Lower lobe of right lung (tissue), 2 donors: ENCODE results near the gene TTLL11. TPM values are rescaled to one million over a fixed set of nuclear protein-coding genes. Genes with fewer than 3 reads are reported as not detected.

ENCODE experiments used
- ATAC-seq, 2 donors: fragments of 200-7000 bp; cut with Tn5 transposase; one replicate each; pipeline ENCODE4 v1.9.1; 2020 to 2022; ENCODE audit warnings: mild to moderate bottlenecking in 2 of 2, moderate library complexity in 2 of 2
- DNase-seq: peaks from one replicate; pipeline ENCODE4 v3.0.0-alpha.2; 2020
- H3K27ac ChIP-seq: fragments of 200-600 bp; one replicate; pipeline ENCODE4 v1.8.0; 2022
- H3K27me3 ChIP-seq: fragments of 200-600 bp; one replicate; pipeline ENCODE4 v1.8.0; 2022; ENCODE audit warnings: low read depth
- H3K36me3 ChIP-seq: fragments of 200-600 bp; one replicate; pipeline ENCODE4 v1.8.0; 2022; ENCODE audit warnings: mild to moderate bottlenecking
- H3K4me1 ChIP-seq: fragments of 200-600 bp; one replicate; pipeline ENCODE4 v1.8.0; 2022
- H3K4me3 ChIP-seq: fragments of 200-600 bp; one replicate; pipeline ENCODE4 v1.8.0; 2022; ENCODE audit warnings: mild to moderate bottlenecking
- H3K9me3 ChIP-seq: fragments of 200-600 bp; one replicate; pipeline ENCODE4 v1.8.0; 2022
- CTCF ChIP-seq: fragments of 200-600 bp; IDR thresholded peaks from one replicate; pipeline ENCODE4 v1.8.0; 2022; ENCODE audit warnings: antibody characterized with exemption, mild to moderate bottlenecking
- intact Hi-C: fragments of 100-400 bp; cut with DNase I; formaldehyde crosslinking; loops from one replicate; pipeline ENCODE4 v1.11.0; 2022
- total RNA-seq: library from RNA; stranded (reverse); fragmentation: NEBNext Ultra II Directional; extraction: Animal tissue kit (Norgen Biotek cat#: 25700); gene quantifications from one replicate; pipeline ENCODE4 v1.2.1, GENCODE V29; 2021
- donor health status: DM: no; HTN: yes; CAD: no; lungs with severe emphysema.

The TTLL11 gene
- total RNA-seq, 1 donor from 2014 or later: 11.7 TPM

GRCh38 chr9:121878271-121878822 lies 214.8 kb downstream of the TTLL11 start:
- ATAC-seq (no peak), DNase-seq (no peak)
- H3K27me3 ChIP-seq: no peaks in the 10 kb centered on the region
- H3K4me1 ChIP-seq: no peaks in the 10 kb centered on the region
- intact Hi-C loops: no loop called here
- no peaks in the 10 kb centered on the region for H3K36me3 ChIP-seq
- no peak overlapping the region for H3K4me3 ChIP-seq
- TF ChIP-seq CTCF: no peak
- no peaks in the 10 kb centered on the region for H3K9me3 ChIP-seq
- H3K27ac ChIP-seq: no peak overlapping the region

- H3K27ac ChIP-seq: no peak overlapping the region
- no peaks in the 10 kb centered on the region for H3K4me1 ChIP-seq
- no peaks in the 10 kb centered on the region for H3K27me3 ChIP-seq
- H3K4me3 ChIP-seq: no peak overlapping the region
- no peak for TF ChIP-seq CTCF
- no peaks in the 10 kb centered on the region for H3K36me3 ChIP-seq
- no peaks in the 10 kb centered on the region for H3K9me3 ChIP-seq
- ATAC-seq (no peak), DNase-seq (no peak)
- intact Hi-C loops: no loop called here
Measured at GRCh38 chr9:121876658-121877271, 216.3 kb downstream of the TTLL11 start.

- no peak overlapping the region for H3K4me3 ChIP-seq
- intact Hi-C loops: no loop called here
- H3K27ac ChIP-seq: no peak overlapping the region
- no peaks in the 10 kb centered on the region for H3K9me3 ChIP-seq
- no peaks in the 10 kb centered on the region for H3K36me3 ChIP-seq
- TF ChIP-seq CTCF: no peak
- no peaks in the 10 kb centered on the region for H3K27me3 ChIP-seq
- DNase-seq (no peak), ATAC-seq (no peak)
- H3K4me1 ChIP-seq: no peaks in the 10 kb centered on the region
Measured at GRCh38 chr9:121876255-121876654, 216.9 kb downstream of the TTLL11 start.

GRCh38 chr9:121874524-121874923 lies 218.6 kb downstream of the TTLL11 start:
- Histone ChIP-seq H3K4me3 (no peak overlapping the region), H3K27me3 (no peaks in the 10 kb centered on the region), H3K27ac (no peak overlapping the region), H3K9me3 (no peaks in the 10 kb centered on the region), H3K4me1 (no peaks in the 10 kb centered on the region), H3K36me3 (no peaks in the 10 kb centered on the region)
- TF ChIP-seq CTCF: no peak
- intact Hi-C loops: no loop called here
- DNase-seq (no peak), ATAC-seq (no peak)

- ATAC-seq (no peak), DNase-seq (no peak)
- Histone ChIP-seq H3K36me3 (no peaks in the 10 kb centered on the region), H3K9me3 (no peaks in the 10 kb centered on the region), H3K27ac (no peak overlapping the region), H3K4me3 (no peak overlapping the region), H3K4me1 (no peaks in the 10 kb centered on the region), H3K27me3 (no peaks in the 10 kb centered on the region)
- intact Hi-C loops: no loop called here
- no peak for TF ChIP-seq CTCF
Measured at GRCh38 chr9:121871431-121872025, 221.6 kb downstream of the TTLL11 start.
